Tibial nerve (tissue), 4 donors: ENCODE data around the gene ABHD11.

ENCODE experiments used
- EP300 ChIP-seq, 2 donors: sonication (generic); formaldehyde crosslinking; IDR thresholded peaks; one replicate each; pipeline ENCODE4 v1.6.1; 2017; ENCODE audit warnings: antibody characterized with exemption in 2 of 2, mild to moderate bottlenecking in 1 of 2
- POLR2A ChIP-seq, 2 donors: fragments of 450-650 bp; IDR thresholded peaks; one replicate each; pipeline ENCODE4 v1.6.1; 2017; ENCODE audit warnings: antibody characterized with exemption in 2 of 2, mild to moderate bottlenecking in 2 of 2, moderate library complexity in 2 of 2
- TF ChIP-seq, protein P1 (sequence below), 5 experiments: fragments of 200-600 bp in 3 of 5; fragments of 450-650 bp in 2 of 5; sonication (generic) in 3 of 5; IDR thresholded peaks; one replicate each; pipeline ENCODE4 v1.5.1; 2016 to 2019; ENCODE audit warnings: antibody characterized with exemption in 5 of 5, mild to moderate bottlenecking in 3 of 5, moderate library complexity in 2 of 5

DNA sequence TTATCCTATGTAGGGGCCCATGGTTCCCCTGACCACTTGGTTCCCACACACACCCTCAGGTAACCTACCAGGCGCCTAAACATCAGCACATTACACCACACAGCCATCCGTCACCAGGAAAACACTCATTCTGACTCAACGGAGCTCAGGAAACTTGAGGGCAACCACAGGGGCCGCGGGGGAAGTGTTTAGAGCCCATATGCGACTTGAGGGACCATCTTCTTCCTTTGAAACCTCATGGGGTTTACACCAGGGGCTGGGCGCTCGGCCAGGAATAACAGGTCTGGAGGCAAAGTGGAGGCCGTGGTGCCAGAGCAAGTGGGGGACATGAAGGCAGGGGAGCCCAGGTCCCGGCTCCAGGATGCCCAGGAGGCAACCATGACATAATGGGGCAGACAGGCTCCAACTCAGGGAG is 20.6 kb downstream of the ABHD11 start:
- TF ChIP-seq, protein P1, sequence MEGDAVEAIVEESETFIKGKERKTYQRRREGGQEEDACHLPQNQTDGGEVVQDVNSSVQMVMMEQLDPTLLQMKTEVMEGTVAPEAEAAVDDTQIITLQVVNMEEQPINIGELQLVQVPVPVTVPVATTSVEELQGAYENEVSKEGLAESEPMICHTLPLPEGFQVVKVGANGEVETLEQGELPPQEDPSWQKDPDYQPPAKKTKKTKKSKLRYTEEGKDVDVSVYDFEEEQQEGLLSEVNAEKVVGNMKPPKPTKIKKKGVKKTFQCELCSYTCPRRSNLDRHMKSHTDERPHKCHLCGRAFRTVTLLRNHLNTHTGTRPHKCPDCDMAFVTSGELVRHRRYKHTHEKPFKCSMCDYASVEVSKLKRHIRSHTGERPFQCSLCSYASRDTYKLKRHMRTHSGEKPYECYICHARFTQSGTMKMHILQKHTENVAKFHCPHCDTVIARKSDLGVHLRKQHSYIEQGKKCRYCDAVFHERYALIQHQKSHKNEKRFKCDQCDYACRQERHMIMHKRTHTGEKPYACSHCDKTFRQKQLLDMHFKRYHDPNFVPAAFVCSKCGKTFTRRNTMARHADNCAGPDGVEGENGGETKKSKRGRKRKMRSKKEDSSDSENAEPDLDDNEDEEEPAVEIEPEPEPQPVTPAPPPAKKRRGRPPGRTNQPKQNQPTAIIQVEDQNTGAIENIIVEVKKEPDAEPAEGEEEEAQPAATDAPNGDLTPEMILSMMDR (IDR thresholded peaks at IDR 0.05), result no peak
- no peak for TF ChIP-seq EP300 (IDR thresholded peaks at IDR 0.05)
- TF ChIP-seq POLR2A (IDR thresholded peaks at IDR 0.05), result no peak
